ENCODE measurements around the gene SPIN2B.

GRCh38 chrX:57134702-57135101 lies 13.4 kb upstream of the SPIN2B start:
- no peak for TF ChIP-seq CTCF (IDR thresholded peaks at IDR 0.05)
- TF ChIP-seq POLR2A (IDR thresholded peaks at IDR 0.05) = no peak
